ENCODE results near the gene KIAA0040. TPM values are rescaled to one million over a fixed set of nuclear protein-coding genes. Genes with fewer than 3 reads are reported as not detected.

KIAA0040 gene
- total and polyA plus RNA-seq, 12 donors, result 6.3 to 37.2 (median 11.1) TPM

- Histone ChIP-seq H3K27me3 (peaks cover 0 to 20% (median 0%) of the 10 kb centered on the region in 7 donors), H3K4me1 (peaks cover 0 to 25% (median 11%) of the 10 kb centered on the region in 9 donors), H3K36me3 (peaks cover 0 to 33% (median 14%) of the 10 kb centered on the region in 9 donors), H3K27ac (peak overlapping the region in 1 of 10 donors; percentile 1), H3K9me3 (no peaks in the 10 kb centered on the region), H3K4me3 (no peak overlapping the region)
- TF ChIP-seq CTCF (IDR thresholded peaks at IDR 0.05), result no peak
- DNase-seq, result no peak
- intact Hi-C loops (cut with DNase I), result loop anchor here in 8 of 10 donors (1.0 to 10.0 kb wide), 12 partner anchors 35 to 1689 kb away; partner anchors contain the start of gene KIAA0040 (in 1 of the 8)
- no peak for ATAC-seq
- 62 to 70% methylated on average over 5 of the region's 5 CpGs for WGBS, 2 donors
Observed at GRCh38 chr1:175155936-175156335, 36.6 kb downstream of the KIAA0040 start.

GRCh38 chr1:175155473-175155856 is 37.1 kb downstream of the KIAA0040 start:
- Histone ChIP-seq H3K27ac (no peak overlapping the region), H3K36me3 (peaks cover 0 to 28% (median 13%) of the 10 kb centered on the region in 9 donors), H3K4me3 (no peak overlapping the region), H3K4me1 (peaks cover 0 to 25% (median 11%) of the 10 kb centered on the region in 9 donors), H3K9me3 (no peaks in the 10 kb centered on the region), H3K27me3 (peaks cover 0 to 20% (median 0%) of the 10 kb centered on the region in 7 donors)
- no peak for DNase-seq
- 64 to 72% methylated on average over 4 of the region's 4 CpGs for WGBS, 2 donors
- TF ChIP-seq CTCF (IDR thresholded peaks at IDR 0.05), result no peak
- ATAC-seq, result no peak
- intact Hi-C loops (cut with DNase I), result loop anchor here in 8 of 10 donors (1.0 to 10.0 kb wide), 10 partner anchors 37 to 1689 kb away; partner anchors contain the start of gene KIAA0040 (in 1 of the 8)

- H3K9me3 ChIP-seq, result no peaks in the 10 kb centered on the region
- no peak overlapping the region for H3K4me3 ChIP-seq
- peak; percentile 79 to 94 (median 91) for TF ChIP-seq CTCF (IDR thresholded peaks at IDR 0.05)
- peaks cover 0 to 22% (median 9%) of the 10 kb centered on the region in 9 donors for H3K36me3 ChIP-seq
- no peak overlapping the region for H3K27ac ChIP-seq
- intact Hi-C loops (cut with DNase I), result loop anchor here (1.0 to 10.0 kb wide), 13 partner anchors 37 to 1690 kb away; partner anchors contain the start of gene KIAA0040 (in 1 of the 10)
- ATAC-seq, result peak; percentile 31 to 66 (median 60)
- WGBS, 2 donors, result 20 to 26% methylated on average over 11 of the region's 11 CpGs
- H3K27me3 ChIP-seq, result peaks cover 0 to 20% (median 0%) of the 10 kb centered on the region in 7 donors
- H3K4me1 ChIP-seq, result peaks cover 0 to 25% (median 11%) of the 10 kb centered on the region in 9 donors
- DNase-seq, result peak; percentile 69 to 76
Observed at GRCh38 chr1:175154629-175155472, 37.7 kb downstream of the KIAA0040 start.

- 4 to 5% methylated on average over 15 of the region's 15 CpGs for WGBS, 2 donors
- peak; percentile 38 to 50 for DNase-seq
- intact Hi-C loops (cut with DNase I), result loop anchor here in 9 of 10 donors (1.0 to 10.0 kb wide), 9 partner anchors 69 to 1693 kb away; no protein-coding TSS in a partner anchor
- H3K4me3 ChIP-seq, result peak overlapping the region in 1 of 10 donors; percentile 15
- no peak overlapping the region for H3K27ac ChIP-seq
- no peaks in the 10 kb centered on the region for H3K36me3 ChIP-seq
- no peaks in the 10 kb centered on the region for H3K9me3 ChIP-seq
- ATAC-seq, result peak; percentile 44 to 80 (median 66)
- peaks cover 0 to 20% (median 0%) of the 10 kb centered on the region in 7 donors for H3K27me3 ChIP-seq
- TF ChIP-seq CTCF (IDR thresholded peaks at IDR 0.05), result peak; percentile 79 to 93 (median 90)
- H3K4me1 ChIP-seq, result peaks cover 0 to 25% (median 11%) of the 10 kb centered on the region in 9 donors
Observed at GRCh38 chr1:175152006-175152652, 40.4 kb downstream of the KIAA0040 start.

Measured in heart right ventricle (tissue), 16 donors.